ENCODE measurements around the gene LHFPL2. TPM values are rescaled to one million over a fixed set of nuclear protein-coding genes. Genes with fewer than 3 reads are reported as not detected.

Gene LHFPL2
- total RNA-seq, 1 donor from 2014 or later, result 113 TPM

- no peaks in the 10 kb centered on the region for H3K27me3 Mint-ChIP-seq (ENCODE audit: unreplicated experiment)
- no peak overlapping the region for H3K27ac Mint-ChIP-seq (ENCODE audit: unreplicated experiment)
- peaks cover 23% of the 10 kb centered on the region for H3K36me3 Mint-ChIP-seq (ENCODE audit: unreplicated experiment)
- DNase-seq (ENCODE audit: extremely low spot score, unreplicated experiment), result no peak
- H3K9me3 Mint-ChIP-seq (ENCODE audit: unreplicated experiment), result peaks cover 4% of the 10 kb centered on the region
- peaks cover 1% of the 10 kb centered on the region for H3K4me1 Mint-ChIP-seq (ENCODE audit: unreplicated experiment)
- no peak for TF ChIP-seq CTCF (IDR thresholded peaks at IDR 0.05)
- H3K4me3 Mint-ChIP-seq (ENCODE audit: unreplicated experiment), result no peak overlapping the region
Measured at GRCh38 chr5:78447775-78448424, 200.7 kb downstream of the LHFPL2 start.
